ENCODE measurements around the gene SLC5A4. TPM values are rescaled to one million over a fixed set of nuclear protein-coding genes. Genes with fewer than 3 reads are reported as not detected.

SLC5A4 gene
- total RNA-seq, 1 experiment from 2014 or later, result not detected

GRCh38 chr22:32219026-32219425 lies 36.1 kb downstream of the SLC5A4 start:
- ChIA-PET POLR2A (ENCODE audit: unreplicated experiment) (no interaction called here), CTCF (no interaction called here)
- Histone ChIP-seq H3K9me2 (ENCODE audit: insufficient read depth) (no peaks in the 10 kb centered on the region), H3K4me2 (no peak overlapping the region), H3K4me1 (replicated peaks; ENCODE audit: insufficient read depth) (no peaks in the 10 kb centered on the region), H3K27me3 (ENCODE audit: insufficient read depth, low read depth) (peaks cover 81% of the 10 kb centered on the region), H3K4me3 (no peak overlapping the region), H3F3A (ENCODE audit: insufficient read depth, low read depth) (no peaks in the 10 kb centered on the region), H3K79me2 (ENCODE audit: low read depth) (no peaks in the 10 kb centered on the region), H3K36me3 (ENCODE audit: low read depth) (no peaks in the 10 kb centered on the region), H3K9me3 (ENCODE audit: insufficient read depth, low read depth) (no peaks in the 10 kb centered on the region), H3K27ac (no peak overlapping the region), H4K20me1 (ENCODE audit: insufficient read depth) (no peaks in the 10 kb centered on the region), H2AFZ (no peak overlapping the region)
- intact Hi-C loops (cut with micrococcal nuclease; ENCODE audit: unreplicated experiment), result no loop called here
- no peak for DNase-seq
- TF ChIP-seq EZH2 (IDR thresholded peaks at IDR 0.05; ENCODE audit: low read depth), result no peak
- TF ChIP-seq, protein P1, sequence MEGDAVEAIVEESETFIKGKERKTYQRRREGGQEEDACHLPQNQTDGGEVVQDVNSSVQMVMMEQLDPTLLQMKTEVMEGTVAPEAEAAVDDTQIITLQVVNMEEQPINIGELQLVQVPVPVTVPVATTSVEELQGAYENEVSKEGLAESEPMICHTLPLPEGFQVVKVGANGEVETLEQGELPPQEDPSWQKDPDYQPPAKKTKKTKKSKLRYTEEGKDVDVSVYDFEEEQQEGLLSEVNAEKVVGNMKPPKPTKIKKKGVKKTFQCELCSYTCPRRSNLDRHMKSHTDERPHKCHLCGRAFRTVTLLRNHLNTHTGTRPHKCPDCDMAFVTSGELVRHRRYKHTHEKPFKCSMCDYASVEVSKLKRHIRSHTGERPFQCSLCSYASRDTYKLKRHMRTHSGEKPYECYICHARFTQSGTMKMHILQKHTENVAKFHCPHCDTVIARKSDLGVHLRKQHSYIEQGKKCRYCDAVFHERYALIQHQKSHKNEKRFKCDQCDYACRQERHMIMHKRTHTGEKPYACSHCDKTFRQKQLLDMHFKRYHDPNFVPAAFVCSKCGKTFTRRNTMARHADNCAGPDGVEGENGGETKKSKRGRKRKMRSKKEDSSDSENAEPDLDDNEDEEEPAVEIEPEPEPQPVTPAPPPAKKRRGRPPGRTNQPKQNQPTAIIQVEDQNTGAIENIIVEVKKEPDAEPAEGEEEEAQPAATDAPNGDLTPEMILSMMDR (conservative IDR thresholded peaks at IDR 0.05), result no peak
- BruUV-seq (replicated peaks), result no TSS peak

DNA sequence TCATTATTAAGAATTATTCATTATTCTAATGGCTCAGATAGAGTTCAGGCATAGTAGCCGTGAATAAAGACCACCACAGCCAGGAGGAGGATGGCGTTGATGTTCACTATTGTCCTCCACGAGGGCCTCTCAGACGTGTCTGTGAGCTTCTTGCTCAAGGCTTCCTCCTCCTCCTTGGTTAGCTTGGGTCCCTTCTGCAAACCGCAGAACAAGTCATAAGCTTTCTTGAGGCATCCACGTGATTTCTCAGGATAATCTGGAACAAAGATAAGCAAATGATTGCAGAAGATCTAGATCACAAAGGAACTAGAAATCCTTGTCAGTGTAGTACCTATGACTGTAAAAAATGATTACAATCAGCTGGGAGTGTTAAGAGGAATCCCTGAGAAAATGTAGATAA lies 36.7 kb downstream of the SLC5A4 start:
- H3K27me3 ChIP-seq (ENCODE audit: insufficient read depth, low read depth), result peaks cover 78% of the 10 kb centered on the region
- intact Hi-C loops (cut with micrococcal nuclease; ENCODE audit: unreplicated experiment), result no loop called here
- ChIA-PET POLR2A (ENCODE audit: unreplicated experiment) (no interaction called here), CTCF (no interaction called here)
- H3K9me3 ChIP-seq (ENCODE audit: insufficient read depth, low read depth), result no peaks in the 10 kb centered on the region
- no peaks in the 10 kb centered on the region for H3K79me2 ChIP-seq (ENCODE audit: low read depth)
- H4K20me1 ChIP-seq (ENCODE audit: insufficient read depth), result no peaks in the 10 kb centered on the region
- no TSS peak for BruUV-seq (replicated peaks)
- no peaks in the 10 kb centered on the region for H3K9me2 ChIP-seq (ENCODE audit: insufficient read depth)
- H2AFZ ChIP-seq, result no peak overlapping the region
- H3K27ac ChIP-seq, result no peak overlapping the region
- no peak for DNase-seq
- no peaks in the 10 kb centered on the region for H3K36me3 ChIP-seq (ENCODE audit: low read depth)
- no peaks in the 10 kb centered on the region for H3F3A ChIP-seq (ENCODE audit: insufficient read depth, low read depth)
- H3K4me2 ChIP-seq, result no peak overlapping the region
- TF ChIP-seq, protein P1 (conservative IDR thresholded peaks at IDR 0.05), result no peak
- no peak for TF ChIP-seq EZH2 (IDR thresholded peaks at IDR 0.05; ENCODE audit: low read depth)
- H3K4me3 ChIP-seq, result no peak overlapping the region
- no peaks in the 10 kb centered on the region for H3K4me1 ChIP-seq (replicated peaks; ENCODE audit: insufficient read depth)

- H3K9me3 ChIP-seq (ENCODE audit: insufficient read depth, low read depth), result no peaks in the 10 kb centered on the region
- H3K36me3 ChIP-seq (ENCODE audit: low read depth), result no peaks in the 10 kb centered on the region
- no peak overlapping the region for H2AFZ ChIP-seq
- H3K27ac ChIP-seq, result no peak overlapping the region
- H3F3A ChIP-seq (ENCODE audit: insufficient read depth, low read depth), result no peaks in the 10 kb centered on the region
- H3K79me2 ChIP-seq (ENCODE audit: low read depth), result no peaks in the 10 kb centered on the region
- no TSS peak for BruUV-seq (replicated peaks)
- POLR2A ChIA-PET (ENCODE audit: unreplicated experiment), result no interaction called here
- peaks cover 77% of the 10 kb centered on the region for H3K27me3 ChIP-seq (ENCODE audit: insufficient read depth, low read depth)
- TF ChIP-seq, protein P1 (conservative IDR thresholded peaks at IDR 0.05), result no peak
- TF ChIP-seq EZH2 (IDR thresholded peaks at IDR 0.05; ENCODE audit: low read depth), result no peak
- no peak overlapping the region for H3K4me3 ChIP-seq
- intact Hi-C loops (cut with micrococcal nuclease; ENCODE audit: unreplicated experiment), result no loop called here
- H3K4me1 ChIP-seq (replicated peaks; ENCODE audit: insufficient read depth), result no peaks in the 10 kb centered on the region
- no peak for DNase-seq
- no peaks in the 10 kb centered on the region for H4K20me1 ChIP-seq (ENCODE audit: insufficient read depth)
- no peak overlapping the region for H3K4me2 ChIP-seq
- CTCF ChIA-PET, result no interaction called here
- no peaks in the 10 kb centered on the region for H3K9me2 ChIP-seq (ENCODE audit: insufficient read depth)
Observed at GRCh38 chr22:32217465-32217864, 37.7 kb downstream of the SLC5A4 start.
